Fibroblast of lung (primary cell): ENCODE measurements around the gene MAOA.

Experiments used
- CTCF ChIP-seq, 2 donors: IDR thresholded peaks in 1 of 2; conservative IDR thresholded peaks in 1 of 2; 1 replicate in 1 of 2; 2 replicates in 1 of 2; pipeline ENCODE4 v1.5.1; 2011 to 2012; ENCODE audit warnings: low read length in 2 of 2, control low read depth in 1 of 2, inconsistent platforms in 1 of 2, low read depth in 1 of 2, mild to moderate bottlenecking in 1 of 2
- EZH2 ChIP-seq: IDR thresholded peaks from 2 replicates; pipeline ENCODE4 v1.5.1; 2012; ENCODE audit warnings: low read length, control low read depth, mild to moderate bottlenecking; ENCODE audit errors: missing control alignments

GRCh38 chrX:43644124-43644701 is 11.9 kb upstream of the MAOA start:
- TF ChIP-seq CTCF (conservative IDR thresholded peaks at IDR 0.05 in 1 of 2, IDR thresholded peaks at IDR 0.05 in 1 of 2; ENCODE audit: low read depth in 1 of 2, low read length in 2 of 2), result no peak
- no peak for TF ChIP-seq EZH2
